A204.1 (cell line): ENCODE results near the gene LRFN4.

Experiments
- FAIRE-seq: peaks from 2 replicates; lab custom pipeline; 2012; peaks lifted over from hg19 to GRCh38; lab: Jason Lieb, UNC

The LRFN4 gene

GRCh38 chr11:66845143-66845875 lies 11.6 kb upstream of the LRFN4 start:
- FAIRE-seq: no peak

DNA sequence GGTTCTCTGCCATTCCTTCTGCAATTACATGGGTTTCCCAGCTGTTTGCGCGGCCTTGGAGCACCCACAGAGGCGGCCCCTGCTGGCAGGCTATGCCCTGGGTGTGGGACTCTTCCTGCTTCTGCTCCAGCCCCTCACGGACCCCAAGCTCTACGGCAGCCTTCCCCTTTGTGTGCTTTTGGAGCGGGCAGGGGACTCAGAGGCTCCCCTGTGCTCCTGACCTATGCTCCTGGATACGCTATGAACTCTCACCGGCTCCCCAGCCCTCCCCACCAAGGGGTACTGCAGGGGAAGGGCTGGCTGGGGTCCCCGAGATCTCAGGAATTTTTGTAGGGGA lies 11.0 kb upstream of the LRFN4 start:
- FAIRE-seq: no peak

DNA sequence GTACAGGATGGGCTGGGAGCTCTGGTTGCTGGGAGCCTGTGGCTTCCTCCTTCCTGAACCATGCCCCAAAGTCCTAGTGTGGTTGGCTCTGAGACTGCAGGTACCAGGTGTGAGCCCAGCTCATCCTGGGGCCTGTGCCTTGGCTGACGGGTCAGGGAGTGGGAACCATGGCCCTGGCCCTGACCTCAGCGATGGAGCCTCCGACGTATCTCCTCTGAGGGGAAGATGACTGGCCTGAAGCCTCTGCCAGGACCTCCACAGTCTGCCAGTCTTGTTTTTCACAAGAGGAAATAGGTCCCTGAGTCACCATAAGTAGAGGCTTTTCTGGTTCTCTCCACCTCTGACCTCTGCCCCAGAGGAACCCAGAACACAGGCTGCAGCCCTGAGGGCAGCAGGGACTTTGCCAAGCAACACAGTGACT lies 10.2 kb upstream of the LRFN4 start:
- FAIRE-seq: no peak

DNA sequence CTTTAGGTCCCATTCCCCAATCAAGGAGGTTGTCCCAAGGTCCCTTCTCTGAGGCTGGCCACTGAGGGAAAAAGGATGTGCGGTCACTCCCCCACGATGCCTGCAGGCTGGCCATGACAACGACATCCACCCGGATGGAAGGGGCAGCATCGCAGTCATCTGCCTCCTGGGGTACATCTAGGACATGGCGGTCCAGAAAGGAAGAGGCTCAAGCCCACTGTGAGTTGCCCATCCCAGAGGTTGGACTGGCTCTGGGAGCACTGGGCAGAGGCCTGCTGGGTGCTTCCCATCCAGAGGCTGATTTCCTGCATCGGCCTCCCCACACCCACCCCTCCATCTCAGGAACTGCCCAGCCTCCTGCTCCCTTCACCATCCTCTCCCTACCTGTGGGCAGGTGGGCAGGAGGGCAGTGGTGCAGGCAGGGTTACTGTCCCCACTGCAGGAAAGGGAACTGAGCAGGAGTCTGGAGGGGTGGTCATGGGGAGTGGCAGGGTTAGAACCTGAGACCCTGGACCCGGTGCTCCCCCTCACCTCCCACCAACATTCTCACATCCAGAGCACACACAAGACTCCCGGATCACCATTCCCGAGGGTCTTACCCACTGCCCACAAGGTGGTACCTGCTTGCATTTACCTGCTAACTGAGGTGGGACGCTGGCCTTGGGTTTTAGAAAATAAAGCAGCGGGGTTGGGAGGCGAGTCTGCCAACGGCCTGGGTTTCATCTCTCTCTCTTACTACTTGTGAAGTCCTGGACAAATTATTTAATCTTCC lies 9.2 kb upstream of the LRFN4 start:
- no peak for FAIRE-seq

DNA sequence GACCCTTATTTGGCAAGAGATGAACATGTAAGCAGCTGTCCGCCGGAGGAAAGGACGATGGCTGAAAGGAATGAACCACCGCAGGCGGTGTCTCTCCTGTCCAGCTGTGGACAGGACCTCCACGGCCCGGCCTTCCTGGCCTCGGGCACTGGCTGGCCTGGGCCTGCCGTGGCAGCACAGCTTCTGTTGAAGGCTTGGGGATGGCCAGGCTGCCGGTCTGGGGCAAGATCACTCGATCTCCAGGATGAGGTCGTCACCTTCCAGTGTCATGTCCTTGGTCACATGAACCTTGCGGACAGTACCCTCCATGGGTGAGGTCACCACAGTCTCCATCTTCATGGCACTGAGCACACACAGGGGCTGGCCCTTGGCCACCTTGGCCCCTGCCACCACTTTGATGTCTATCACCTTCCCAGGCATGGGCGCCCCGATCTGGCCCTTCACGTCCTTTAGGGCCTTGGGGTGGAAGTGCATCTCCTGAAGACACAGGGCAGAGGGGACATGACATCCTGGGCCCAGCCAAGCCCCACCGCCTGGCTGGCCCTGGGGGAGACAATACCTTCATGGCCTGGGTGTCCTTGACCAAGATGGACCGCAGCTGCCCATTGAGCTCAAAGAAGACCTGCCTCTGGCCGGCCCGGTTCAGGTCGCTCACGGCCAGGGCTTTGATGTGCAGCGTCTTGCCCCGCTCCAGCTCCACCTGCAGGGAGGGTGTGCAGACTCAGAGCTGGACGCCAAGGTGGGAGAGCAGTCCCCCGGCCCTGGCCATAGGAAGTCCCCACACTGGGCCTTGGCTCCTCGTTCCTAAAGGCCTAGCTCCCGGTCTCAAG lies 8.0 kb upstream of the LRFN4 start:
- no peak for FAIRE-seq

DNA sequence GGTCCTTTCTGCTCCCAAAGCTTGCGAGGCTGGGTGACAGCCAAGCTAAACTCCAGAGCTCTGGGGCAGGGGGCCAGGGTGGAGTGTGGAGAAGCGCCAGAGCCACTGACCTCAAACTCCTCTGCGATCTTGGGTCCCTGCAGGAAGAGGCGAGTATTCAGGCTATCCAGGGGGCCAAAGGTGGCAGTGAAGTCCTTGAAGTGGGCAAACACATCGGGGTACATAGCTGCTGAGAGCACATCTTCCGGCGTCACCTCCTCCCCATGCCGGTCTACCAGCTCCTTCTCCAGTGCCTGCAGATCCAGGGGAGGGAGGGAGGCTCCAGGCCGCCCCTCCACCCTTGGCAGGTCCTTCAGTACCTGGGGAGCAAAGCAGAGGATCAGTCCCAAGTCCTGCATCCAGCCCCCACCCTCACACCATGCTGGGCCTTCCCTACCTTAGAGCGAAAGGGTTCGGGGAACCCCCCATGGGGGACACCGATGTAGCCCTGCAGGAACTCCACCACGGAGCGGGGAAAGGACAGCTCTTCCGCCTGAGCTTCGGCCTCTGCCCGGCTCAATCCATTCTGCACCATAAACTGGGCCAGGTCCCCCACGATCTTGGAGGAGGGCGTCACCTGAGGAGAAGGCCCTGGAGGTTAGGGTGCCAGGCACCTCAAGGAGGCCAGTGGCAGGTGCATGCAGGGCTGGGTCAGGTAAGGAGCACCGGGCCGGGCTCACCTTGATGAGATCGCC lies 7.2 kb upstream of the LRFN4 start:
- FAIRE-seq: no peak

DNA sequence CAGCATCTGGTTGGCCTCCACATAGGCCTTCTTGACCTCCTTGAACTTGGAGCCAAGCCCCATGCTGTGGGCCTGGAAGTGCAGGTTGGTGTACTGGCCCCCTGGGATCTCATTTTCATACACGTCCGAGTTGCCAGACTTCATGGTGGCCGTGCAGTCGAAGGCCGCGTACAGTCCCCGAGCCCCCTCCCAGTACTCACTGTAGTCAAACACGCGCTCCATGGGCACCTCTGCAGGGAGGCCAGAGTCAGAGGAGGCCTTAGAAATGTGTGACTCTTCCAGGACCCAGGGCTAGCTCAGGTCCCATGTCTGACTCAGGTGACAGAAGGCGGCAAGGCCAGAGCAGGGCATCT lies 6.7 kb upstream of the LRFN4 start:
- FAIRE-seq: no peak

GRCh38 chr11:66850588-66851238 lies 6.2 kb upstream of the LRFN4 start:
- FAIRE-seq: no peak

DNA sequence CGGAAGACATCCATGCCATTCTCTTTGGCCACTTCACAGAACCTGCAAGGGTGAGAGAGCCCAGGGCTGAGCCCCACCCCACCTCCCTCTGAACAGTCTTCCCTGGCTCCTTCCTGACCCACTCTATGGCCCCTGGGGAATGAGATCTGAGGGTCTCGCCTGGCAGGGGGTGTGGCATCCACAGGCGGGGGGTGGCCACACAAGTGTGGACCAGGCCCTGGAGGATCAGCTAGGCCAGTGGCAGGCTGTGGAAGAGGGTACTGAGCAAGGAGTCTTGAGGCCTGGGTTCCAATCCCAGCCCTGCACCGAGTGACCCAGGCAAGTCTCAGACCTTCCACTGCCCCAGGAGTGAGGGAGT lies 5.6 kb upstream of the LRFN4 start:
- FAIRE-seq: no peak

- no peak for FAIRE-seq
Observed at GRCh38 chr11:66851698-66852465, 5.0 kb upstream of the LRFN4 start.

DNA sequence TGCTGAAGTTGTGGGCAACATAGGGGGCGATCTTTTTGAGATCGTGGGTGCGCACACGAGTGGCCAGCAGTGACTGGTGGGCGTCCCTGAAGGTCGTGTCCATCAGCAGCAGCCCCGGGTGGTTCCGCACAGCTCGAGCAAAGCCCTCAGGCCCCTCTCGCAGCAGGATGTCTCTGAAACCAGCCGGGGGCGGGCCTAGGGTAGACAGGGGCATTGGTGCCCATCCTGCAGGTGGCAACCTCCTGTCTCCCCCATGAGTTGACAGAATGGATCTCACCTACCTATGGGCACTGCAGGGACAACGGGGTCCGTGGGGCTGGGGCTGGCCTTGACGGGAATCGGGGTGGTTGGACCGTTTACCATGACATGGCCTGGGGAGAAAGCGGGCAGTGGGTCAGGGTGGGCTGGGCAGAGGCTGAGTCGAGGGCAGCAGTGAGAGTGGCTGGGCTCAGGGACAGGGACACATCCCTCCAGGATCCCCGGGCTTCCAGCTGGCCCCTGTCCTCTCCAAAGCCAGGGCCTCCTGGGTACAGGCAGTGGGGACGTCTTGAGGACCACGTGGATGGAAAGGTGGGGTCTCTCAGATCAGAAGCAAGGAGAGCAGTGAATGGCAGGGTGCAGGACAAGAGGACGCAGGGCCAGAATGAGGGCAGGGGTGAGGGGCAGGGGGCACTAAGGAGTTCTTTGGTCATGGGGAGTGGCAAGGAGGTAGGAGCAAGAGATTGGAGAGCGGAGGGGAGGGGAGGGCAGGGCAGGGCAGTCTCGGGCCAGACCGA lies 4.2 kb upstream of the LRFN4 start:
- no peak for FAIRE-seq

- no peak for FAIRE-seq
Observed at GRCh38 chr11:66853242-66854229, 3.3 kb upstream of the LRFN4 start.

DNA sequence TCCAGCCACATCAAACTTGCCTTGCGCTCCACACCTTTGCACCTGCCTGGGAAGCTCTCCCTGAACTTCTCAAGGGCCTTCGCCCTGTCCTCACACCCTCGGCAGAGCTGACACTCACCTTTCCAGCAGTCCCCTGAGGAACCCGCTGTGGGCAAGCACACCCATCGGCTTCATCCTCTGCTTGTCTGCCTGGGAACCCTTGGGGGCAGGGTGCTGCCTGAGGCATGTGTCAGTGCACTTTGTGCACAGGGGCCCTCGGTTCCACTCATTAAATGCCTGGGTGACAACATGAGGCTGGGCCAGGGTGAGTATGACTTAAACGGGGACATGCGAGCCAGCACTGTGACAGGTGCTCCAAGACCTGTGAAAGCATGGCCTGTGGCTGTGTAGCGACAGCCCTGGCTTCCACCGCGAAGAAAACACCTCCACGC lies 2.6 kb upstream of the LRFN4 start:
- no peak for FAIRE-seq

DNA sequence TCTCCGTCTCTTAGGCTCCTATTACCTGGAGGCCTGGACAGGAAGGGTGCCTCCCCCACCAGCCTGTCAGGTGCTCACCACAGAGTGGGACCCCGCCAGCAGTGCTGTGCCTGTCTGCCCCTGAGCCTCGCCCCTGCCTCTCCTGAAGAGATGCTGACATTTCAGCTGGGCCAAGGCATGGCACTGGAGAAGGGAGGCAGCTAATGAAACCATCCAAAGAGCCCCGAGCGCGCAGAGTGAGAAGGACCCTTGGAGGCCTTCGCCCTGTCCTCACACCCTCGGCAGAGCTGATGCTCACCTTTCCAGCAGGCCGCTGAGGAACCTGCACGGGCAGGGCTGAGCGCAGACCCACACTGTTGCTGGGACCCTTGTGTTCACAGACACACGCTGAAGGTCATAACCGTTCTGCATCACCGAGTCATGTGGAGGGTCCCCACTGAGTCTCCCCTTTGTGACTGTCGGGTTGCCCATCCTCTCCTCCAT lies 2.1 kb upstream of the LRFN4 start:
- FAIRE-seq: no peak

DNA sequence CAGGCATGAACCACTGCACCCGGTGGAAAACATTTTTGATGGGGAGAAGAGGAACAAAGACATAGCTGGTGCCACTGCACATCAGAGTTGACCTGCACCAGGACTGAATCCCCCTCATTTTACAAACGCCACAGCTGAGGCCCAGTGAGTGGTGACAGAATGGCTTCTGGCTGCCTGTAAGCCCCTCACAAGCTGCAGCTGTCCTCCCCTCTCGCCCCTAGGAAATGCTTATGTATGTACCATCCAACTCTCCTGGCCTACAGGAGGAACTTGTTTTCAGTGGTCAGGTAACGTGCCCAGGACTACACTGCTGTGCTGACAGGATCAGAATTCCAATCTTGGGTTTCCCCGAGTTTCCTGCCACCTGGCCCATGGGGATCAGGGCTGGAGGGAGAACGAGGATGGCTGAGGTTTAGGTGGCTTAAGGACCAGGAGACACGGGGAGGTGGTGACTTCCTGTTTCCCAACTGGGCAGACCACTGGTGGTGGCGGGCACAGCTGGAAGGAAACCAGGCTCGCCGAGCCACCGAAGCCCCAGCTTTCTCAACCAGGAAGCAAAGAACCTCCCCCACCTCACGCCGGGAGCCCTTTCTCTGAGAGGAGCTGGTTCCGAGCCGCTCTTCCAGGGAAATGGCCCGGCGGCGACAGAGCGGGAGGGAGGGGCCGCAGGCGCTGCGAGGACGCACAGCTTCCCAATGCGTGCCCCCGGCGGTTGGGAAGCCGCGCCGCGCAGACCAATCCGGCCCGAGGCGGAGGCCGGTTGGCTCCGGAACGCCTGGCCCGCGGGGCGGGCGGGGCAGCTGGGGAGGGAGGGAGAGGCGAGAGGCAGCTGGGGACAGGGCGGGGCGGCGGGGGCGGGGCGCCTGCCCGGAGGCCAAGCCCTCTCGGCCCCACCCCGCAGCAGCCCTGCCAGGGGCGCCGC lies 1.0 kb upstream of the LRFN4 start:
- no peak for FAIRE-seq

GRCh38 chr11:66857234-66857926 lies 516 bp downstream of the LRFN4 start:
- no peak for FAIRE-seq

DNA sequence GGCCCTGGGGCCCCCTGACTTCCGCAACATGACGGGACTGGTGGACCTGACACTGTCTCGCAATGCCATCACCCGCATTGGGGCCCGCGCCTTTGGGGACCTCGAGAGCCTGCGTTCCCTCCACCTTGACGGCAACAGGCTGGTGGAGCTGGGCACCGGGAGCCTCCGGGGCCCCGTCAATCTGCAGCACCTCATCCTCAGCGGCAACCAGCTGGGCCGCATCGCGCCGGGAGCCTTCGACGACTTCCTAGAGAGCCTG lies 992 bp downstream of the LRFN4 start:
- FAIRE-seq: no peak
